Heart left ventricle (tissue), 13 donors: Measurements from ENCODE around the gene SORCS1.

ENCODE experiments used
- POLR2A ChIP-seq, 2 donors: fragments of 450-650 bp; IDR thresholded peaks; one replicate each; pipeline ENCODE4 v1.6.1; 2017; ENCODE audit warnings: antibody characterized with exemption in 2 of 2, mild to moderate bottlenecking in 2 of 2, moderate library complexity in 2 of 2
- TF ChIP-seq, protein P1 (sequence below), 12 donors: fragments of 200-600 bp; sonication (generic) in 4 of 12; IDR thresholded peaks; one replicate each; pipeline versions ENCODE4 v1.5.0 to v1.8.0; 2018 to 2022; ENCODE audit warnings: antibody characterized with exemption in 12 of 12, mild to moderate bottlenecking in 5 of 12
- donor health status: ischemic (EF 13 %, LVEDD 7.1; RV severe dilation, severe dysfunction).
- donor health status: DM: no; HTN: yes; CAD: no.
- donor health status: DM: no; HTN: no; CAD: no.
- donor health status: ischemic (EF 25% LVEDD 6.9; RV normal size, moderate dysfunction).
- donor health status: ischemic (EF 25% LVEDD 5.7; RV mildly dilated, moderate dysfunction).
- donor health status: ischemic (EF 35%, LVEDD 5.7; RV mildly dilated, moderate dysfunction).
- donor health status: nonischemic (EF 11% LVEDD 7.7; RV severe dilation, severe dysfunction).
- donor health status: DM: yes; HTN: yes; CAD: no.
- donor health status: PGD.
- donor health status: ischemic (EF 29% LVEDD 5.4; RV normal size, mild dysfunction).
- donor health status: nonischemic (EF 23%, LVEDD 6.1; RV moderate dilation, normal function).

GRCh38 chr10:106542461-106542860 lies 622.0 kb downstream of the SORCS1 start:
- TF ChIP-seq, protein P1, sequence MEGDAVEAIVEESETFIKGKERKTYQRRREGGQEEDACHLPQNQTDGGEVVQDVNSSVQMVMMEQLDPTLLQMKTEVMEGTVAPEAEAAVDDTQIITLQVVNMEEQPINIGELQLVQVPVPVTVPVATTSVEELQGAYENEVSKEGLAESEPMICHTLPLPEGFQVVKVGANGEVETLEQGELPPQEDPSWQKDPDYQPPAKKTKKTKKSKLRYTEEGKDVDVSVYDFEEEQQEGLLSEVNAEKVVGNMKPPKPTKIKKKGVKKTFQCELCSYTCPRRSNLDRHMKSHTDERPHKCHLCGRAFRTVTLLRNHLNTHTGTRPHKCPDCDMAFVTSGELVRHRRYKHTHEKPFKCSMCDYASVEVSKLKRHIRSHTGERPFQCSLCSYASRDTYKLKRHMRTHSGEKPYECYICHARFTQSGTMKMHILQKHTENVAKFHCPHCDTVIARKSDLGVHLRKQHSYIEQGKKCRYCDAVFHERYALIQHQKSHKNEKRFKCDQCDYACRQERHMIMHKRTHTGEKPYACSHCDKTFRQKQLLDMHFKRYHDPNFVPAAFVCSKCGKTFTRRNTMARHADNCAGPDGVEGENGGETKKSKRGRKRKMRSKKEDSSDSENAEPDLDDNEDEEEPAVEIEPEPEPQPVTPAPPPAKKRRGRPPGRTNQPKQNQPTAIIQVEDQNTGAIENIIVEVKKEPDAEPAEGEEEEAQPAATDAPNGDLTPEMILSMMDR (IDR thresholded peaks at IDR 0.05): no peak
- no peak for TF ChIP-seq POLR2A (IDR thresholded peaks at IDR 0.05)
